GM12891 (cell line): ENCODE data around the gene SLC26A4.

ENCODE experiments used
- POLR2AphosphoS5 ChIP-seq: IDR thresholded peaks from 2 replicates; pipeline ENCODE4 v1.6.1; 2011; ENCODE audit warnings: low read depth, low read length, control low read depth
- TAF1 ChIP-seq: IDR thresholded peaks from 2 replicates; pipeline ENCODE4 v1.6.1; 2011; ENCODE audit warnings: low read depth, low read length, control low read depth

DNA sequence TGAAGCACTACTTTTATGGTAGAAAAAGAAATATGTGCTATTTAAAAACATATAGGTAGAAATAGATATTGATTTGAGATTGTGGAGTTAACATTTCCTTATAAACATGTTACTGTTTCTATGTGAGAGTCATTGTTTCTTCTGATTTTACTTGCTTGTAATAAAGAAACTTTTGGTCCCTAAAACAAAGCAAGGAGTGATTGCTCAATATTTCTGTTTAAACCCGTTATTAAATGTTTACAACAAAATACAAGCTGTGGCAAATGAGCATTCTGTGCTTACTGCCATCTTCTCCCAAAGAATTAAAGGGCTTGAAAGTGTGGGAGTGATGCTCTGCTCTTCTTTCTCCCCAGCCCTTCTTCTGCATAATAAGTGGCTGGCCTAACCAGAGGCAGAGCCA is 60.7 kb downstream of the SLC26A4 start:
- TF ChIP-seq TAF1 (no peak), POLR2AphosphoS5 (no peak)
